Measurements from ENCODE around the gene SPINT2. TPM values are rescaled to one million over a fixed set of nuclear protein-coding genes. Genes with fewer than 3 reads are reported as not detected.
A peak's percentile ranks its signal among the peaks of the same experiment; 100 is the strongest.

The SPINT2 gene
- total RNA-seq, 1 experiment from 2014 or later, result 1,023 TPM

- intact Hi-C loops (cut with micrococcal nuclease; ENCODE audit: unreplicated experiment), result no loop called here
- TSS peak; percentile 41 for BruUV-seq (replicated peaks)
- Mint-ChIP-seq H3K4me3 (ENCODE audit: low read depth, unreplicated experiment) (peak overlapping the region; percentile 97), H3K36me3 (ENCODE audit: insufficient read depth, unreplicated experiment) (peaks cover 90% of the 10 kb centered on the region), H3K9me3 (ENCODE audit: low read depth, unreplicated experiment) (no peaks in the 10 kb centered on the region), H3K4me1 (ENCODE audit: low read depth, unreplicated experiment) (peaks cover 82% of the 10 kb centered on the region), H3K27me3 (ENCODE audit: unreplicated experiment) (no peaks in the 10 kb centered on the region), H3K27ac (ENCODE audit: unreplicated experiment) (peak overlapping the region; percentile 81)
- CTCF ChIA-PET, result interaction anchor here (0.8 to 3.7 kb wide), 4 partner anchors 10 to 383 kb away, joined by 5 to 16 read pairs (median 8); no protein-coding TSS in a partner anchor
- TF ChIP-seq, protein P1, sequence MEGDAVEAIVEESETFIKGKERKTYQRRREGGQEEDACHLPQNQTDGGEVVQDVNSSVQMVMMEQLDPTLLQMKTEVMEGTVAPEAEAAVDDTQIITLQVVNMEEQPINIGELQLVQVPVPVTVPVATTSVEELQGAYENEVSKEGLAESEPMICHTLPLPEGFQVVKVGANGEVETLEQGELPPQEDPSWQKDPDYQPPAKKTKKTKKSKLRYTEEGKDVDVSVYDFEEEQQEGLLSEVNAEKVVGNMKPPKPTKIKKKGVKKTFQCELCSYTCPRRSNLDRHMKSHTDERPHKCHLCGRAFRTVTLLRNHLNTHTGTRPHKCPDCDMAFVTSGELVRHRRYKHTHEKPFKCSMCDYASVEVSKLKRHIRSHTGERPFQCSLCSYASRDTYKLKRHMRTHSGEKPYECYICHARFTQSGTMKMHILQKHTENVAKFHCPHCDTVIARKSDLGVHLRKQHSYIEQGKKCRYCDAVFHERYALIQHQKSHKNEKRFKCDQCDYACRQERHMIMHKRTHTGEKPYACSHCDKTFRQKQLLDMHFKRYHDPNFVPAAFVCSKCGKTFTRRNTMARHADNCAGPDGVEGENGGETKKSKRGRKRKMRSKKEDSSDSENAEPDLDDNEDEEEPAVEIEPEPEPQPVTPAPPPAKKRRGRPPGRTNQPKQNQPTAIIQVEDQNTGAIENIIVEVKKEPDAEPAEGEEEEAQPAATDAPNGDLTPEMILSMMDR (IDR thresholded peaks at IDR 0.05; ENCODE audit: unreplicated experiment), result no peak
- peak; percentile 38 for DNase-seq
Observed at GRCh38 chr19:38266981-38267597, 2.7 kb downstream of the SPINT2 start.

DNA sequence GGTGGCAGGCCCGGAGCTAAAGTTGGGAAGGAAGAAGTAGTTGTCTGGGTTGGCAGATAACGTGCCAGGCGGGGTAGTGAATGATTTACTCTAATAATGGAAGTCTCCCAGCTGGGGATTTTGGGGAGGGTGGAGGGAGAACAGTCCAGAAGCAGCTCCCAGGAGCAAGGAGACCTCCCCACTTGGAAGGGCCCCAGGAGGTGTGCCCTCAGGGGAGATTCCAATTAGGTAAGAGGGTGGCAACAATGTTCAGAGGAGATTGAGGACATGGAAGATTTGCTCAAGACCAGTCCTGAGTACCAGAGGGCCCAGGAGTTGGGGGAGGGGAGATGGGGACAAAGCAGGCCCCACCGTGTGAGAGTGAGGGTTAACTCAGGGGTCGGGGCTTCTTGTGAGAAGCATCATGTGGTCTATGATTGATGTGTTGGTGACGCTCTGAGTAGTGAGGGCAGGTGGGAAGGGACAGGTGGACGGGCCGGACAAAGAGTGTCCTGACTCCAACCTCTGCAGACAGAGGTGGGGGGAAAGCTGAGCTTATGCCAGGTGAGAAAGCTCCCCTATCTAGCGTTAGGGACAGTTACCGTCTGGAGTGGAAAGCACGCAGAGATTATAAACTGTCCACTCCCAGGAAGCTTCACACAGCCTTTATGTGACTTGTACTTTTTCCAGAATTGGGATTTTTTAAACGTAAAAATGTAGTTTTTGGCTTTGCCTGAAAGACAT, 3.5 kb downstream of the SPINT2 start:
- Mint-ChIP-seq H3K27me3 (ENCODE audit: unreplicated experiment) (no peaks in the 10 kb centered on the region), H3K4me1 (ENCODE audit: low read depth, unreplicated experiment) (peaks cover 87% of the 10 kb centered on the region), H3K36me3 (ENCODE audit: insufficient read depth, unreplicated experiment) (peaks cover 93% of the 10 kb centered on the region), H3K27ac (ENCODE audit: unreplicated experiment) (peak overlapping the region; percentile 81), H3K4me3 (ENCODE audit: low read depth, unreplicated experiment) (peak overlapping the region; percentile 97), H3K9me3 (ENCODE audit: low read depth, unreplicated experiment) (no peaks in the 10 kb centered on the region)
- intact Hi-C loops (cut with micrococcal nuclease; ENCODE audit: unreplicated experiment), result no loop called here
- no TSS peak for BruUV-seq (replicated peaks)
- DNase-seq, result peak; percentile 68
- TF ChIP-seq, protein P1 (IDR thresholded peaks at IDR 0.05; ENCODE audit: unreplicated experiment), result no peak
- CTCF ChIA-PET, result interaction anchor here (0.5 to 3.7 kb wide), 4 partner anchors 9 to 561 kb away, joined by 3 to 16 read pairs (median 3); no protein-coding TSS in a partner anchor

- H3K4me1 Mint-ChIP-seq (ENCODE audit: low read depth, unreplicated experiment), result peaks cover 87% of the 10 kb centered on the region
- H3K36me3 Mint-ChIP-seq (ENCODE audit: insufficient read depth, unreplicated experiment), result peaks cover 95% of the 10 kb centered on the region
- H3K4me3 Mint-ChIP-seq (ENCODE audit: low read depth, unreplicated experiment), result peak overlapping the region; percentile 97
- TF ChIP-seq, protein P1 (IDR thresholded peaks at IDR 0.05; ENCODE audit: unreplicated experiment), result no peak
- CTCF ChIA-PET, result interaction anchor here (0.7 to 3.7 kb wide), 7 partner anchors 9 to 1743 kb away, joined by 3 to 16 read pairs (median 4); no protein-coding TSS in a partner anchor
- intact Hi-C loops (cut with micrococcal nuclease; ENCODE audit: unreplicated experiment), result no loop called here
- BruUV-seq (replicated peaks), result no TSS peak
- H3K9me3 Mint-ChIP-seq (ENCODE audit: low read depth, unreplicated experiment), result no peaks in the 10 kb centered on the region
- no peak overlapping the region for H3K27ac Mint-ChIP-seq (ENCODE audit: unreplicated experiment)
- DNase-seq, result no peak
- no peaks in the 10 kb centered on the region for H3K27me3 Mint-ChIP-seq (ENCODE audit: unreplicated experiment)
Observed at GRCh38 chr19:38268539-38268938, 4.2 kb downstream of the SPINT2 start.

GRCh38 chr19:38270587-38271167, 6.3 kb downstream of the SPINT2 start:
- H3K36me3 Mint-ChIP-seq (ENCODE audit: insufficient read depth, unreplicated experiment), result peaks cover 90% of the 10 kb centered on the region
- BruUV-seq (replicated peaks), result no TSS peak
- H3K4me3 Mint-ChIP-seq (ENCODE audit: low read depth, unreplicated experiment), result no peak overlapping the region
- TF ChIP-seq, protein P1 (IDR thresholded peaks at IDR 0.05; ENCODE audit: unreplicated experiment), result no peak
- no peak overlapping the region for H3K27ac Mint-ChIP-seq (ENCODE audit: unreplicated experiment)
- intact Hi-C loops (cut with micrococcal nuclease; ENCODE audit: unreplicated experiment), result no loop called here
- no peak for DNase-seq
- no peaks in the 10 kb centered on the region for H3K9me3 Mint-ChIP-seq (ENCODE audit: low read depth, unreplicated experiment)
- H3K27me3 Mint-ChIP-seq (ENCODE audit: unreplicated experiment), result no peaks in the 10 kb centered on the region
- CTCF ChIA-PET, result no interaction called here
- peaks cover 85% of the 10 kb centered on the region for H3K4me1 Mint-ChIP-seq (ENCODE audit: low read depth, unreplicated experiment)
